KOPT-K1 (cell line): ENCODE measurements around the gene CNPY1.

Source experiments
- H3K27ac ChIP-seq: fragments of 200-600 bp; sonication (generic); 2 replicates; pipeline ENCODE4 v1.5.1; 2016; ENCODE audit warnings: antibody characterized with exemption, mild to moderate bottlenecking, low read depth, low read length; ENCODE audit not compliant: poor library complexity, severe bottlenecking
- H3K36me3 ChIP-seq: fragments of 200-600 bp; sonication (generic); 2 replicates; pipeline ENCODE4 v1.5.1; 2017; ENCODE audit warnings: antibody characterized with exemption, mild to moderate bottlenecking, low read length, moderate library complexity; ENCODE audit not compliant: insufficient read depth
- H3K9me3 ChIP-seq: fragments of 200-600 bp; sonication (generic); 2 replicates; pipeline ENCODE4 v1.5.1; 2017; ENCODE audit warnings: antibody characterized with exemption, low read length, mild to moderate bottlenecking; ENCODE audit not compliant: insufficient read depth, poor library complexity, severe bottlenecking

The CNPY1 gene

DNA sequence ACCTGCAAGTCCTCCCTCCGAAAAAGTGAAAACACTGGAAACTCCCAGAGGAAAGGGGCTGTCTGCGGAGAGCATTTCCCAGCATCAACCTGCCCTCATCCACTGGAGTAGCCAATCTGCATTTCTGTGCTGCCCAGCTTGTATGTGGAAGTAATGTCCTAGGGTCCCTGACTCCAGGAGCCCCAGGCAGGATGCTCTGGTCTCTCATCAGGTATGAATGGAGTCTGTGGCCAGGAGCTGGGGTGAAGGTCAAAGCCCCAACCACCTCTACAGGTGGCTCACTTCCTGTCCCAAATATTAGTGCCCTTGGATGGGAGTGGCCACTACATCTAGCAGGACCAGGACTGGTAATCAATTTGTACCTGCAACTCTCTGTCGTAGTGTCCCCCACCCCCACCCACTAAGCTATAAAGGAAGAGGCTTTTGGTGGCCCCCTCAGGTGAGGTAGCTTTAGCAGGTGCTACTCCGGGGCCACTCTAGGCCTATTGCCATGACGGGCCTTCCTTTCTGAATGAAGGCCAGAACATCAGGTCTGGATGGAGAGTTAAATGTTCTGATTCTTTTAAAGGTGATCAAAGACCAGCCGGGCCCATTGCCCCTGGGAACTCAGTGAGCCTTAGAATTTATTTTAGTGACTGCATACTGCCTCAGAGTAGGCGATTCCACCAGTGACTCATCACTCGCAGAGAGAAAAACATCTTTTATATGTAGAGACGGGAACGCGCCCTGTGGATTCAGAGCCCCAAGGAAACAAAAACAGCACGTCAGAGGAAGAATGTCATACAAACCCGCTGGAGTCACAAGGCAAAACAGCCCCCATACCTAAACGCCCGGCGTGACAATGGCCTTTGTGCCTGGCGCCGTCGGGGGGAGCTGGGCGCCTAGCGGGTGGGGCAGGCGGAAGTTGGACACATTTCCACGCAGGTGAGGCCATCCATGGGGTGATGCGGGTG lies 75.4 kb downstream of the CNPY1 start:
- Histone ChIP-seq H3K27ac (no peak overlapping the region), H3K36me3 (no peaks in the 10 kb centered on the region), H3K9me3 (peaks cover 4% of the 10 kb centered on the region)

DNA sequence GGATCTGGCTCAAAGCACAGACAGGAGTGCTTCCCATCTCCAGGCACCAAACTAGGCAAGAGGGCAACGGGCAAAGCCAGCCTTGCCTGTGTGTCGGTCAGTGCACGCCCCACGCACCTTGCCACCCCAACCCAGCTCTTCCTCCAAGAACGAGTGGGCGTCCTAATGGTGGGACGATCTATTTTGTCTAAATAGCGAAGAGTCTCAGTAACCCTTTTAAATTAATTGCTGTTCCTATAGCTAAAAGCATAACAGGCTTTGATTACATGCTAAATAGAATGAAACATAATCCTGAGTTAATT lies 76.2 kb downstream of the CNPY1 start:
- H3K36me3 ChIP-seq, result no peaks in the 10 kb centered on the region
- no peak overlapping the region for H3K27ac ChIP-seq
- peaks cover 4% of the 10 kb centered on the region for H3K9me3 ChIP-seq

DNA sequence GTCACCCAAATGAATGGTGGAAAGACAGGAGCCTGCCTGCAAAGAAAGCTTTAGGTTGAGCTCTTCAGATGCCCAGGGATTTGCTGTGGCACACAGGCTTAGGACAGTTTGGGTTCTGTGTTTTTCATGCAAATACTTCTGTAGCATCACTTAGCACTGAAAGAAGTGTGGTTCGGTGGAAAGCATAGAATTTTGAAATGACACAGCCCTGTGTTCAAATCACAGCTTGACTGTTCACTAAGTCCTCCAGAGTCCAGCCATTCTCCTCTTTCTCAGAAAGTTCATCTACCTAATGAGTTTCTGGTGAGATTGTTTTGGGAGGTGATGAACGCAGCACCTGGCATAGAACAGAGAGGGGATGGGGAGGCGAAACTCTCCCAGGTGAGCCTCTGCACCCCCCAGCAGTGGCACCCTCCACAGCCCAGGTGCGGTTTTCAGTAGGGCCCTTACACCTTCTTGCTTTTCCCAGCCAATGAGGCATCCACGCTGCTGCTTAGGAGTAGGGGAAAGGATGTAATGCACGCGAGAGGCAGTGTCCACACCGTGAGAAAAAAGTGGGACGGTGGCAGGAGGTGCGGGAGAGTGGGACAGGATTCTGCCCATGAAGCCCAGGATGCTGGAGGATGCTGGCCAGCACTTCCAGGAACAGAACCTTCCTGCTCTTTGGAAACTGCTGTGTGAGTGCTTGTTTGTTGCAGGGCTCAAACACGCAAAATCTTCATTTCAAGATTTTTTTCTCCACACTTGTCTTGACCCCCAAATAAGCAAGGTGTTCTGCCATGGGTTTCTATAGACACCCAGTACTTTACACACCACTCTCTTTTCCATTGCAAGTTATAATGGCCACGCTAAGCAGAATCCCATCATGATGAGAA lies 76.8 kb downstream of the CNPY1 start:
- H3K27ac ChIP-seq, result no peak overlapping the region
- peaks cover 4% of the 10 kb centered on the region for H3K9me3 ChIP-seq
- H3K36me3 ChIP-seq, result no peaks in the 10 kb centered on the region

DNA sequence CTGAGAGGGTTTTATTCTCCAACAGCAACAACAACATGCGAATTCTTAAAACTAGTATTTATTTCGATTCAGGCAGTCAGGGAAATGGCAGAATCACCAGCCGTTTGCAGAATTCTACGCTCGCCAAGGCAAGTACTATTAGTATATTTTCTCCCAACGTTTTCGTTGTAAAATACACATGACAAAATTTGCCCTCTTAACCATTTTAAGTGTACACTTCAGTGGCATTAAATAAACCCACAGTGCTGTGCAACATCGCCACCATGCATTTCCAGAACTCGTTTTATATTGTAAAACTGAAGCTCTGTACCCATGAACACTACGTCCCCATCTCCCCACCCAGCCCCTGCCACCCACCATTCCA lies 77.6 kb downstream of the CNPY1 start:
- Histone ChIP-seq H3K36me3 (no peaks in the 10 kb centered on the region), H3K27ac (no peak overlapping the region), H3K9me3 (peaks cover 4% of the 10 kb centered on the region)

- no peak overlapping the region for H3K27ac ChIP-seq
- H3K9me3 ChIP-seq, result peaks cover 4% of the 10 kb centered on the region
- H3K36me3 ChIP-seq, result no peaks in the 10 kb centered on the region
Measured at GRCh38 chr7:155467846-155468784, 78.2 kb downstream of the CNPY1 start.

DNA sequence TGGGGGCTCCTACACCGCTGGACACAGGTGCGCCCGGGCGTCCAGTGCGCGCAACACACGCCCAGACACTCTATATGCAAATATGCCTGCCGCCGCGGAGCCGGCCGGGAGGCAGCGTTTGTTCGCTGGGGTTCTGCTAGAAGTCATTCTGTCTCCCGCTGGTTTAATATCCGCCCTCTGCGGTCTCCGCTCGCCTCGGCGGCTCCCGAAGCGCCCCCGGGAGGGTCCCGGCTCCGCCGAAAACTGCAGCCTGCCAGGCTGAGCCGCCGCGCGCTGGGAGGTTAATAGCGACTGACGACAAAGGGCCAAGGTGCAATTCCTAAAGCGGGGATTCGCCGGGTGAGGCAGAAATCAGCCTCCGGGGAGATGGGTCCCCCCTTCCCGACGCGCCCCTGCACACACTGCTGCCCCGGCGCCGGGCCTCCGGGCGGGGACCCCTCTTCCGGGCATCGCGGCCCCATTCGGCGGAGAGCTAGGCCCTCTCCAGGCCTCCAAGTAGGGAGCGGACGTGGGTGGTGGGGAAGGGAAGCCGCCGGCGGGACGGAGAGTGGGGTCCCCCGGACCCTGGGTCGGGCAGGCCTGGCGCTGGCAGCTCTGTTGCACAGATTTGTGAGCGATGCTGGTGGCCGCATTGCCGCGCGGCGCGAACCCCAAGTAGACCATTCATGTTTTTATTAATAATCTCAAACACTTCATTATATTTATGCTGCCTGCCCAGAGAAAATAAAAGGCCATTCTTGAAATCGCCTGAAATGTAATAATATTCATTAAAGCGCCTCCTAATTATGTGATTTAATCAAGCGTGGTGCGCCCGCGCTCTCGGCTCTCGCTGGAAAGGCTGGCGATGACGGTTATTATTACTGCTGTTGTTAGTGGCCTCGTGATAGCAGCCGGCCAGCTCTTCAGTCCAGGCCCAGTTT lies 79.3 kb downstream of the CNPY1 start:
- H3K36me3 ChIP-seq, result no peaks in the 10 kb centered on the region
- no peak overlapping the region for H3K27ac ChIP-seq
- peaks cover 4% of the 10 kb centered on the region for H3K9me3 ChIP-seq

- peaks cover 4% of the 10 kb centered on the region for H3K9me3 ChIP-seq
- H3K36me3 ChIP-seq, result no peaks in the 10 kb centered on the region
- H3K27ac ChIP-seq, result no peak overlapping the region
Measured at GRCh38 chr7:155466142-155466813, 80.1 kb downstream of the CNPY1 start.

DNA sequence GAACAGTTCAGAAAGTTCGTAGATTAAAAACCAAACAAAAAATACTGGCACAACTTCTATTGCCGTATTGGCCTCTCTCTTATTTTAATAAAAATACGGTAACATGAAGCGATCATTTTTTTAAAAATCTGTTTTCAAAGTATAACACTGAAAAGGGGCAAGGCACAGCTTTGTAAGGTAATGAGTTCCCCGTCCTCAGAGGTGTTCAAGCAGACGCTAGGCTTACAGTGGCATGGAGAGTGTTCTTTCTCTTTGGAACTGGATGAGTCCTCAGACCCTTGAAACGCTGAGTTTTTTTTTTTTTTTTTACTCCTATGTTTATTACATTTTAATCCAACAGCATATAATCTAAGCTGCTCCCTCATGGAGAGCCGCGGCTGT lies 80.6 kb downstream of the CNPY1 start:
- Histone ChIP-seq H3K9me3 (peaks cover 4% of the 10 kb centered on the region), H3K27ac (no peak overlapping the region), H3K36me3 (no peaks in the 10 kb centered on the region)

DNA sequence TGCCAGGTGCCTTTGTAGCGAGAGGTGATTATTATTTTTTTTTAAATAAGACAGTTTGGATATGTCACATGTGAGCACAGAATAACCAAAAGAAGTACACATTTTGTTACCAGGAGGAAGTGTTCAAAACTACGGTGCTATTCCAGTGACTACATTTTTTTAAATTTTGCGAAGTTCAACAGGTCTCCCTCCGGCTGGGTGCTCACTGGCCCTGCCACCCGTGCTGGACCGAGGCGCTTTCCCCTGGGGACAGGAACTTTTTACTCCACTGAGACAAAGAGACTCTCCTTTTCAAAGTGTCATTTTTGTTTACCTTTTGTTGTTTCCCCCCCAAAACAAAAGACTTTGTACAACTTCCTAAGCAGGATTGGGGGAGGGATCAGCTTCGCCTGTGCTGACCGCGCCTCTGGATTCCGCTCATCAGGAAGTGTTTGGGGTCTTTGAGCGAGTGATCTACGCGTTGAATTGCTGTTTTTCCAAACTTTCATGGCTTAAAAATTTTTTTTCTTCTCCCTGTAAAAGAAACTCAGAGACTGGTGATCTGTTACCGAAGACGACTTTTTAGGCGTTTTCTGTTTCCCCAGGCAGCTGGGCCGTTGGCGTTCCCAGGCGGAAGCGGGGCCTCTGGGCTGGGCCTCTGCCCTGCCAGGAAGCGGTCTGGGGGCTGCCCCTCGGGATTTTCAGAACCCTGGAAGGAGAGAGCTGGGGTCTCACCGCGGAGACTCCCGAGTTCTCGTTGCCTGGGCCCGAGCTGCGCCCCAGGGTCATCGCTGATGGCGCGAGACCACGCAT lies 81.2 kb downstream of the CNPY1 start:
- Histone ChIP-seq H3K9me3 (peaks cover 6% of the 10 kb centered on the region), H3K36me3 (no peaks in the 10 kb centered on the region), H3K27ac (no peak overlapping the region)

DNA sequence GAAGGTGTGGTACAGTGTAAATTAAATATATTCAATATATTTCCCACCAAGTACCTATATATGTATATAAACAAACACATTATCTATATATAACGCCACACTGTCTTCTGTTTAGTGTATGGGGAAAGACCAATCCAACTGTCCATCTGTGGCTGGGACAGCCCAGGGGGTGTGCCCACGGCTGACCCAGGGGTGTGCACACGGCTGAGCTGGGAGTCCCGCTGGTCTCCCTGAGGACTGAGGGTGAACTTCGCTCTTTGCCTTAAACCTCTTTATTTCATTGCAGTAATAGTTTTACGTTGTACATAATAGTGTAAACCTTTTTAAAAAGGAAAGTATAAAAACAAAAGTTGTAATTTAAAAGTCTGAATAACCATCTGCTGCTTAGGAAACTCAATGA lies 82.2 kb downstream of the CNPY1 start:
- no peaks in the 10 kb centered on the region for H3K36me3 ChIP-seq
- no peak overlapping the region for H3K27ac ChIP-seq
- peaks cover 16% of the 10 kb centered on the region for H3K9me3 ChIP-seq

DNA sequence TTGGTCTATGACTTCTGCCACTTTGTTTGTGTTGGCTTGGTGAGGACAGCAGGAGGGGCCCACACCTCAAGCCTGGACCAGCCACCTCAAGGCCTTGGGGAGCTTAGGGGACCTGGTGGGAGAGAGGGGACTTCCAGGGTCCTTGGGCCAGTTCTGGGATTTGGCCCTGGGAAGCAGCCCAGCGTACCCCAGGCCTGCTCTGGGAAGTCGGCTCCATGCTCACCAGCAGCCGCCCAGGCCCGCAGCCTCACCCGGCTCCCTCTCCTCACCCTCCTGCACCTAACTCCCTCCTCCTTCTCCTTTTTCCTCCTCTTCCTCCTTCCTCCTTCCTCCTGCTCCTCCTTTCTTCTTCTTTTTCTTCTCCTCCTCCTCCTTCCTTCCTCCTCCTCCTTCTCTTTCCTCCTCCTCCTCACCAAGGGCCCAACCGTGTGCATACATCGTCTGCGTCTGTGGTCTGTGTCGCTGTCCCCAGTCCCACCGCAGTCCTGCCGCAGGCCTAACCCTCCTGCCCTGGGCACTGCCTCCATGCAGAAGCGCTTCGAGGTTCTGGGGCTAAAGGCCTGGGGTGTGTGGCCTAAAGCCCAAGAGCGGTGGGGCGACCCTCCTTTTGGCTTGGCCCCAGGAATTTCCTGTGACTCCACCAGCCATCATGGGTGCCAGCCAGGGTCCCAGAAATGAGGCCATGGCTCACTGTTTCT lies 83.1 kb downstream of the CNPY1 start:
- Histone ChIP-seq H3K36me3 (no peaks in the 10 kb centered on the region), H3K27ac (no peak overlapping the region), H3K9me3 (peaks cover 20% of the 10 kb centered on the region)

GRCh38 chr7:155462163-155462735 lies 84.1 kb downstream of the CNPY1 start:
- peaks cover 24% of the 10 kb centered on the region for H3K9me3 ChIP-seq
- H3K27ac ChIP-seq, result no peak overlapping the region
- no peaks in the 10 kb centered on the region for H3K36me3 ChIP-seq
